GM21526 (cell line): ENCODE results near the gene C19orf53.

Experiments
- ATAC-seq: cut with Tn5 transposase; IDR thresholded peaks from one replicate; pipeline ENCODE4 v1.9.1; 2021; ENCODE audit warnings: moderate library complexity; ENCODE audit not compliant: unreplicated experiment, low FRiP score

C19orf53 gene

DNA sequence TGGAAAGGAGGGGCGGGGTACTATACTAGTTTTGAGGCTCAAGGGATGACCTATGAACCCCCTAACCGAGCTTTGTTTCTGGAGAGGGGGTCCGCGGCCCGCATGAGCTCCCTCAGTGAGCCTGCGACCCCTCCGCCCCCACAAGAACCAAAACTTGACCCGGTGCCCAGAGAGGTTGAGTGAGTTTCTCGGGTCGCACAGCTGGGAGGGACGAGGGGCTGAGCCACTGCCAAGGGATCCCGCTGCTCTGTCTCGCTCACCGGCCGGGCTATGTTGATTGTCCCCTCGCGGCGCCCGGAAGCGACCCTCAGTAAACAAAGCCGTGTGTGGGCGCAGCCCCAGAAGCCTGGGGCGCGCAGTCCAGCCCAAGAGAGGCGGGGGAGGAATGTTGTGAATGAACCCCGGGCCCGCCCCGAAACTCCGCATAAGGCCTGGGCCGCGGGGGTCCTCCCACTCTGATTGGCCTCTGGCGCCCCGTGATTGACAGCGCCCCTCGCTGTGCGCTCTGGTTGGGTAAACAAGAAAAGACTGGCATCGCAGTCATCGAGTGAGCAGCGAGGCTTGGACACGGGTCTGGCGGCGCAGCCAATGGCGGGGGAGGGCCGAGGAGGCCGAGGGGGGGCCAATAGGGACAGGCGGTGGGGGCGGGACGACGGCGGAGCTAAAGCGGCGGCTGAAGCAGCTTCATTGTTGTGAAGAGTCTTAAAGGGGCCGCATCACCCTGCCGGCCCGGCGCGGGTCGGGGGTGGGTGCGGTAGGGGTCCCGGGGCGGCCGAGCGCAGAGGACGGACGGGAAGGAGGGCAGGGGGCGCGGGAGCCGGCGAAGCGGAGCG is 20.7 kb downstream of the C19orf53 start, which contains the start of gene ZSWIM4:
TSS of gene ZSWIM4 (plus strand) at position 687 of the 833 bp plus-strand sequence. CDS start 206 bp downstream, outside the sequence.
- ATAC-seq, result peak; percentile 89

DNA sequence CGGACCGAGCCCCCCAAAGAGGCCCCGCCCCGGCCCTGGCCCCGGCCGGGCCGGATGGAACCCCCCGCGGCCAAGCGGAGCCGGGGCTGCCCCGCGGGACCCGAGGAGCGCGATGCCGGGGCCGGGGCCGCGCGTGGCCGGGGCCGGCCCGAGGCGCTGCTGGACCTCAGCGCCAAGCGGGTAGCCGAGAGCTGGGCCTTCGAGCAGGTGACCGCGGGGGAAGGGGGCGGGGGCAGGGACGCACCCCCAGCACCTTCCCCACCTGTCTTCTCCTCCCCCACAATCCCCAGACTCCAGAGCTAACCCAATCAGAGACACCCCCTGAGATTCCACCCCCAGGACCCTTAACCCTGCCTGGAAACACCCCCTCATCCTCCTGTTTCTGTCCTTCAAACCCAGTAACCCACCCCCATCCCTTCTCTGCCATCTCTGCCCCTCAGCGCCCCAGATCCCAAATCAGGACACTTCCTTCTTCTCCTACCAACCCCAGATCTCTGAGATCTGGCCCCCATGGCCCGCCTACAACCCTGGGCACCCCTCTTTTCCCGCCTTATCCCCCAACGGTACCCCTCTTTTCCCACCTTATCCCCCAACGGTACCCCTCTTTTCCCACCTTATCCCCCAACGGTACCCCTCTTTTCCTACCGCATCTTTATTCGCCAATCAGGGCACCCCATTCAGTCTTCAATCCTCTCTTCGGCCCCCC is 21.5 kb downstream of the C19orf53 start:
- ATAC-seq, result peak; percentile 34

- ATAC-seq, result no peak
These were observed 22.2 kb downstream of the C19orf53 start for GRCh38 chr19:13796301-13797057.

DNA sequence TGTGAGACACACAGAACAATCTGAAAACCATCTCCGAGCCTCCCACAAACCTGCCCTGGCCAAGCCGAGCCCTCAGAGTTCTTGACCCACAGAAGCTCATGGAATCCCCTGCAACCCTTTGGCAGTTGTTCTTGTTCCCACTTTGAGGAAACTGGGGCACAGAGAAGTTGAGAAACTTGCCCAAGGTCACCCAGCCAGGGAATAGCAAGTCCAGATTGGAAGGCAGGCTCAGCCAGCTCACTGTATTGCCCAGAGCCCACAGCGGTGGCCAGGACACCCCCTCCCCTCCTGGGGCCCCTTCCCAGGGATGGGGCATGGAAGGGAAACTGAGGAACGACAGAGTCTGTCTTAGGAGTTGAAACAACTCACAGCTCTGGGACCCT is 22.8 kb downstream of the C19orf53 start:
- ATAC-seq, result no peak

DNA sequence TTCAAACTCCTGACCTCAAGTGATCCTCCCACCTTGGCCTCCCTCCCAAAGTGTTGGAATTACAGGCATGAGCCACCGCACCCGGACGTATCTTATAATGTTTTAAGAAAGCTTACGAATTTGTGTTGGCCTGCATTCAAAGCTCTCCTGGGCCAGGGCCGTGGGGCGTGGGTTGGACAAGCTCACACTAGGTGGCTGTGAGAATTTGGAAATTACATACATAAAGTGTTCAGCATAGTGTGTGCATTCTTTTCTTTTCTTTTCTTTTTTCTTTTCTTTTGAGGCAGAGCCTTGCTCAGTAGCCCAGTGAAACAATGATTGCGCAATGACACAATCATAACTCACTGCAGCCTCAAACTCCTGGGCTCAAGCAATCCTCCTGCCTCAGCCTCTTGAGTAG is 23.6 kb downstream of the C19orf53 start:
- no peak for ATAC-seq

GRCh38 chr19:13799669-13800068 is 25.4 kb downstream of the C19orf53 start:
- ATAC-seq, result no peak

GRCh38 chr19:13803038-13803437 is 28.8 kb downstream of the C19orf53 start:
- no peak for ATAC-seq

GRCh38 chr19:13804830-13805683 is 30.8 kb downstream of the C19orf53 start:
- no peak for ATAC-seq

DNA sequence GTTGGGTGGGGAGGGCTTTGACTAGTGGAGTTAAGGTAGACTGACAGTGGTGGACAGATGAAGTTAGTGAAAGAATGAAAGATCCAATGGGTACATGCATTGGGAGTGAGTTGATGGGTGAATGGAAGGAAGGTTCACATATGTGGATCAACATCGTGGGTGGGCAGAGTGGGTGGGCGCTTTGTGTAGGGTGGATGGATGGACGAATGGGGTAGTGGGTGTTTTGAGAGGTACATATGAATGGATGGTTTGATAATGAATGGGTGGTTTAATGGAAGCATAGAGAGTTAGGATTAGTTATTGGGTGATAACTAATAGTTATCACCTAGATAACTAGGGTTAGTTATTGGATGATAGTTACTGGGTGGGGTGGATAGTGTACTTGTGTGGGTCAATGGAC is 32.5 kb downstream of the C19orf53 start:
- ATAC-seq, result no peak

GRCh38 chr19:13807421-13808021 is 33.3 kb downstream of the C19orf53 start:
- ATAC-seq, result no peak

DNA sequence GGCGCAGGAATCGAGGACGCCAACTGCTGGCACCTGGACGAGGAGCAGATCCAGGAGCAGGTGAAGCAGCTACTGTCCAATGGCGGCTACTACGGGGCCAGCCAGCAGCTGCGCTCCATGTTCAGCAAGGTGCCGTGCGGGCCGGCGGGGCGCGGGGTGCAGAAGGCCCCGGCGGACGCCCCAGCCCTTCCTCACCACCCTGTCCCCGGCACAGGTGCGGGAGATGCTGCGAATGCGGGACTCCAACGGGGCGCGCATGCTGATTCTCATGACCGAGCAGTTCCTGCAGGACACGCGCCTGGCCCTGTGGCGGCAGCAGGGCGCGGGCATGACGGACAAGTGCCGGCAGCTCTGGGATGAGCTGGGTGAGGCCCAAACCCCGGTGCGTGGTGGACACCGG is 34.6 kb downstream of the C19orf53 start:
- ATAC-seq, result no peak

- ATAC-seq, result no peak
These were observed 38.3 kb downstream of the C19orf53 start for GRCh38 chr19:13812544-13812943.

DNA sequence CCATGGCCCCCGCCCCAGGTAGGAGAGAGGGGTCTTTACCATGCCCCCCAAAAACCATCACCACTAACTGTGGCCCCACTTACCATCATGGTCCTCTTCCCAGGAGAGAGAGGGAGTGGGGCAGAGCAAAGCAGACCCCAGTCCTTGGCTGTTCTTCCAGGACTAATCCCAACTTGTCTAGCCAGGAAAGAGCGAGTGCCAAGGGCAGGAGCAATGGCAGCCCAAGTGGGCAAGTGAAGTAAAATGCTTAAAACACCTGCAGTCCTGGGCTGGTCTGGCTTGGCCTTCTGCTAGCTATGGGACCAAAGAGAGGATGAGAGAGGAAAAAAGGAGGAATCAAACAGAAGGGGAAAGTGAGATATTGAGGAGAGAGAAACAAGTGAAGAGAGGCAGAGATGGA is 38.9 kb downstream of the C19orf53 start:
- no peak for ATAC-seq

DNA sequence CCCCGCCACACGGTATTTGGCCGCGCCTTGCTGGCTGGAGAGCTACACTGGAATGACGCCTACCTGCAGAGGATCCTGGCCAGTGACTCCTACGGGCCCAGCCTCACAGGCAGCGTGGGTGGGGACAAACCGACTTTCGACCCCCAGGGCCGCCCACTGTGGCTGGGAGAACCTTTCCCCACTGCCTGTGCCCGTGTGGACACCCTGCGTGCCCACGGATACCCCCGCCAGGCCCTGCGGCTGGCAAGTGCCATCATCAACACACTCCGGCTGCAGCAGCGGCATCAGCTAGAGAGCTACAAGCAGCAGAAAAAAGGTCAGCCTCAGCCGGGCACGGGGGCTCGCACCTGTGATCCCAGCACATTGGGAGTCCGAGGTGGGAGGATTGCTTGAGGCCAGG is 40.3 kb downstream of the C19orf53 start:
- ATAC-seq, result no peak

DNA sequence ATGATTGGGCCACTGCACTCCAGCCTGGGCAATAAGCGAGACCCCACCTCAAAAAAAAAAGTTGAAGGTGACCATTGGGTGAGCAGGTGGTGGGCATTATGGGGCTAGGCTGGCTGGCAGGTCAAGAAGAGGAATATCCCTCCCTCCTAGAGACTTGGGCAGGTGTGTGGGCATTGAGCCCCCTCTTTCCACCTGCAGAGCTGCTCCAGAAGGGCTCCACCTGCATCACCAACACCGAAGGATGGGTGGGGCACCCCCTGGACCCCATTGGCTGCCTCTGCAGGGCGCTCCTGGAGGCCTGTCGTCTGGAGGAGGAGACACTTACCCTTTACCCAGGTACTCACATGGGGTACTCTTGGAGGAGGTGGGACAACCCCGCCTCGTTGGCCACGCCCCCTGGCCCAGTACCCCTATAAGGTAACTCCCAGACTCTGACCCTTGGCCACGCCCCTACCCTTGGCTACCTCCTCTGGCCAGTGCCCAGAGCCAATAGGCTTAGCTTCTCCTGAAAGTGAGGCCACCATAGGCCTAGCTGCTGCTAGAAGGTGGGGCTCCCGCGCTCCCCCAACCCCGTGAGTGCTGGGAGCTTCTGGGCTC is 42.9 kb downstream of the C19orf53 start:
- ATAC-seq, result no peak

- no peak for ATAC-seq
These were observed 43.5 kb downstream of the C19orf53 start for GRCh38 chr19:13817615-13818371.

DNA sequence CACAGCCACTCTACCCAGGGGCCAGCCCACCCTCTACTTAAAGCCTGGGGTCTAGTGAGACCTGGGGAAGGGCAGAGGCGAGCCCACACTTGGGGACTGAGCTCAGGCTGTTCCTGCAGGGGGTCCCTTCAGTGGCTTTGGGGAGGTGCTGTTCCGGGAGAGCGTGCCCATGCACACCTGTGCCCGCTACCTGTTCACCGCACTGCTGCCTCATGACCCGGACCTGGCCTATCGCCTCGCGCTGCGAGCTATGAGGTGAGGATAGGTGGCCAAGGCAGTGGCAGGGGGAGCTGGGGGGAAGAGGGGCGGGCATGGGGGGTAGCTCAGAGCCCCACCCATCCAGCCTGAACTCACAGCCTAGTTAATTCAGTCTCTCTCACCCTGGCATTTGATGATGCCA is 45.0 kb downstream of the C19orf53 start:
- ATAC-seq, result no peak

DNA sequence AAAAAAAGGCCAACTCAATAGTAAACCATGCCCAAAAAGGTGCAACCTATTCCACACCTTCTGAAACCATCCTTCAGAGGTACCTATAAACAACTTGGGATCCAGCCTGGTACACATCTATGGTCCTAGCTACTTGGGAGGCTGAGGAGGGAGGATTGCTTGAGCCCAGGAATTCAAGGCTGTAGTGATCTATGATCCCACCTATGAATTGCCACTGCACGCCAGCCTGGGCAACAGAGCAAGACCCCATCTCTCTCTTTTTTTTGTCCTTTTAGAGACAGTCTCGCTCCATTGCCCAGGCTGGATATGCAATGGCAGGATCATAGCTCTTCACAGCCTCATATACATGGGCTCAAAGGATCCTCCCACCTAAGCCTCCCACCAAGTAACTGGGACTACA is 47.0 kb downstream of the C19orf53 start:
- ATAC-seq, result no peak

DNA sequence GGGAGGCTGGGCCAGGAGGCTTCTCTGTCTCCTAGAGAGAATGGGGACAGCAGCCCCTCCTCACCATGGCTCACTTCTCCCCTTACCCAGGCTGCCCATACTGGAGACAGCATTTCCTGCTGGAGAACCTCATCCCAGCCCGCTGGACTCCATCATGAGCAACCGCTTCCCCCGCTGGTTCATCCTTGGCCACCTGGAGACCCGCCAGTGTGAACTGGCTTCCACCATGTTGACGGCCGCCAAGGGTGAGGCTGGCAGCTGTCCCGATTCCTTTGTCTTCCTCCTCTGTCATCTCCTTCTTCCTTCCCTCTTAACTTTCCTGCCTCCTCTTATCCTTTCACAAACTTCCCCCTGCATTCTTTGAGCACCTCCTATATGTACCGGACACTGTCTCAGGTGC is 49.0 kb downstream of the C19orf53 start:
- ATAC-seq, result no peak
